ENCODE data around the gene PEBP1. TPM values are rescaled to one million over a fixed set of nuclear protein-coding genes. Genes with fewer than 3 reads are reported as not detected.

Gene PEBP1
- polyA plus RNA-seq, 1 experiment: 149 TPM

- ChIA-PET POLR2A (interaction anchor here (0.6 kb wide), 1 partner anchor 197 kb away, joined by 3 read pairs; the partner anchor contains the start of gene TAOK3), CTCF (interaction anchor here (1.4 to 7.0 kb wide), 3 partner anchors 9 to 201 kb away, joined by 3 to 96 read pairs (median 12); partner anchors contain the start of gene SUDS3)
- H3K27me3 ChIP-seq (ENCODE audit: control insufficient read depth, insufficient read depth, low read length): no peaks in the 10 kb centered on the region
- H3K4me3 ChIP-seq (ENCODE audit: low read depth, low read length): no peak overlapping the region
- no peak for TF ChIP-seq CTCF (IDR thresholded peaks at IDR 0.05; ENCODE audit: low read depth, low read length)
- no peak for DNase-seq (ENCODE audit: low read depth, low spot score)
- no peaks in the 10 kb centered on the region for H3K9me3 ChIP-seq (ENCODE audit: control insufficient read depth, insufficient read depth, low read length)
- H3K27ac ChIP-seq (ENCODE audit: low read depth, low read length): no peak overlapping the region
Measured at GRCh38 chr12:118175823-118176447, 40.0 kb downstream of the PEBP1 start.

GRCh38 chr12:118183155-118183554, 47.2 kb downstream of the PEBP1 start:
- Histone ChIP-seq H3K4me3 (ENCODE audit: low read depth, low read length) (no peak overlapping the region), H3K9me3 (ENCODE audit: control insufficient read depth, insufficient read depth, low read length) (no peaks in the 10 kb centered on the region), H3K27me3 (ENCODE audit: control insufficient read depth, insufficient read depth, low read length) (no peaks in the 10 kb centered on the region), H3K27ac (ENCODE audit: low read depth, low read length) (no peak overlapping the region)
- no peak for TF ChIP-seq CTCF (IDR thresholded peaks at IDR 0.05; ENCODE audit: low read depth, low read length)
- DNase-seq (ENCODE audit: low read depth, low spot score): no peak
- ChIA-PET POLR2A (no interaction called here), CTCF (interaction anchor here (0.6 to 9.4 kb wide), 14 partner anchors 8 to 221 kb away, joined by 3 to 333 read pairs (median 8); partner anchors contain the start of genes SUDS3 and TAOK3)

- no peak overlapping the region for H3K27ac ChIP-seq (ENCODE audit: low read depth, low read length)
- H3K4me3 ChIP-seq (ENCODE audit: low read depth, low read length): no peak overlapping the region
- no peaks in the 10 kb centered on the region for H3K27me3 ChIP-seq (ENCODE audit: control insufficient read depth, insufficient read depth, low read length)
- ChIA-PET POLR2A (no interaction called here), CTCF (interaction anchor here (0.8 to 9.4 kb wide), 6 partner anchors 18 to 222 kb away, joined by 3 to 333 read pairs (median 9); partner anchors contain the start of genes SUDS3 and TAOK3)
- TF ChIP-seq CTCF (IDR thresholded peaks at IDR 0.05; ENCODE audit: low read depth, low read length): no peak
- H3K9me3 ChIP-seq (ENCODE audit: control insufficient read depth, insufficient read depth, low read length): no peaks in the 10 kb centered on the region
- no peak for DNase-seq (ENCODE audit: low read depth, low spot score)
Measured at GRCh38 chr12:118183711-118184110, 47.8 kb downstream of the PEBP1 start.

- CTCF ChIA-PET: interaction anchor here (0.8 to 9.4 kb wide), 4 partner anchors 10 to 191 kb away, joined by 3 to 333 read pairs (median 3); partner anchors contain the start of gene SUDS3
- Histone ChIP-seq H3K4me3 (ENCODE audit: low read depth, low read length) (no peak overlapping the region), H3K27me3 (ENCODE audit: control insufficient read depth, insufficient read depth, low read length) (no peaks in the 10 kb centered on the region), H3K27ac (ENCODE audit: low read depth, low read length) (no peak overlapping the region), H3K9me3 (ENCODE audit: control insufficient read depth, insufficient read depth, low read length) (no peaks in the 10 kb centered on the region)
- POLR2A ChIA-PET: interaction anchor here (1.3 kb wide), 1 partner anchor 187 kb away, joined by 10 read pairs; the partner anchor contains the start of gene TAOK3
- TF ChIP-seq CTCF (IDR thresholded peaks at IDR 0.05; ENCODE audit: low read depth, low read length): no peak
- no peak for DNase-seq (ENCODE audit: low read depth, low spot score)
Measured at GRCh38 chr12:118185602-118186397, 49.9 kb downstream of the PEBP1 start.
